Stimulated activated CD4-positive, alpha-beta T cell treated with anti-CD3 and anti-CD28 coated beads, Interleukin-1b, Interleukin-23, amount 100 ng/mL, for 1 hour (primary cell): Measurements from ENCODE around the gene KCNIP4.

Experiments
- DNase-seq, 2 donors: peaks; one replicate each; pipeline ENCODE4 v3.0.0-alpha.2; 2020; ENCODE audit warnings: low read depth in 2 of 2

Gene KCNIP4

DNA sequence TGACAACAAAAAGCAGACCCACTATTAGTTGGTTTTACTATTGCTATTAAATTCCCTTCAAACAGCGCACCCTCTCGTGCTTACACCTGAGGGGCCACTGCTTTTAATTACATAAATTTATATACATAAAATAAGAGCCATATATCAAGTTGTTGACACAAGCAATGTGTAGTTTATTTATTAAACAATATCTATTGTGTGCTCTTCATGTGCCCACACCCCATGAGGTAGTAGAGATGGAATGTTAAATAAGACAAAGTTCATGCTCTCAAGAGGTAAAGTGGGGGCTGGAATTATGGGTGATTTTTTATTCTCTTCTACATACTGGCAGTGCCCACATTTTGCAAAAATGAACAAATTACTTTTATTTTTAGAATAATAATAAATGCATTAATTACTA, 47.3 kb downstream of the KCNIP4 start:
- DNase-seq = no peak

DNA sequence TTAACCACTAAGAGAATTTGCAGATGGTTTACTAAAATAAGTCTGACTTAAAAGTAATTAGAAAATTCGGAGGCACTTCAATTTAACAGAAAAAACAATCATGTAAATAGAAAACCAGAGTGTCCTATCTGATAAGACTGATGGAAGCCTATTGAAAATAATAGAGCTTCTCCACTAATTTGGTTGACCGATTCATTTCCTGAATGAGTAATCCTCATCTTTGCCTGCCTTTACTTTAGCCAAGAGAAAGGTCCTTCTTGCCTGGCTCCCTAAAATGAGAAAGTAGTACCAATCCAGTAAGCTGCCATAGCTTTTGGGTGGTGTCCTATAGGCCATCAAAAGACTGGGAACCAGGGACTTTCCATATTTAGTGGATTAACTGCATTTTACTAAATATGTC, 48.4 kb downstream of the KCNIP4 start:
- DNase-seq = no peak

DNA sequence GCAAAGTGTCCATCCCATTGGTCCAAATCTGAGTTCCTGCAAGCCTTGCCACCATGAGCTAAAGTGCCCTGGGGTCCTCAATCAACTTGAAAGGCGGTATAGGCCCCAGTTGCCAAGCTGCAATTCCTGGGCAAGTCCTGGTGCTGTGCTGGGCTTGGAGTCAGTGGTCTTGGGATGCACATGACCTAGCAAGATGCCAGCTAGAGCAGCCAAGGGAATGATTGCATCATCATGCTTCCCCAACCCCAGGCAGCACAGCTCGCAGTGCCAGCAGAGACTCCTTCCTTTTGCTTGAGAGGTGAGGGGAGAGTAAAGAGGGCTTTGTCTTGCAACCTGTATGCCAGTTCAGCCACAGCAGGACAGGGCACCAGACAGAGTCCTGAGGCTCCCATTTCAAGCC, 50.5 kb downstream of the KCNIP4 start:
- DNase-seq = no peak

DNA sequence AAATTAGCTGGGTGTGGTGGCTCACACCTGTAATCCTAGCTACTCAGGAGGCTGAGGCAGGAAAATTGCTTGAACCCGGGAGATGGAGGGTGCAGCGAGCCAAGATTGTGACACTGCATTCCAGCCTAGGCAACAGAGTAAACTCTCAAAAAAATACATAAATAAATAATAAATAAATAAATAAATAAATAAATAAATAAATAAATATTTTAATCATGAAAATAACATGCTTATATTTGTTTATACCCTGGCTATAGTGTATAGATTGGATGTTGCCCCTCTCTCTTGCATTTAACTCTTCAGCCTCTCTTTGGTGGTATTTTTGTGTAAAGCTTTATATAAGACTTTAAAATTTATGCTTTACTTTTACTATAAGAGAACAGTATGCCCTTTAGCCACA, 51.8 kb downstream of the KCNIP4 start:
- no peak for DNase-seq

DNA sequence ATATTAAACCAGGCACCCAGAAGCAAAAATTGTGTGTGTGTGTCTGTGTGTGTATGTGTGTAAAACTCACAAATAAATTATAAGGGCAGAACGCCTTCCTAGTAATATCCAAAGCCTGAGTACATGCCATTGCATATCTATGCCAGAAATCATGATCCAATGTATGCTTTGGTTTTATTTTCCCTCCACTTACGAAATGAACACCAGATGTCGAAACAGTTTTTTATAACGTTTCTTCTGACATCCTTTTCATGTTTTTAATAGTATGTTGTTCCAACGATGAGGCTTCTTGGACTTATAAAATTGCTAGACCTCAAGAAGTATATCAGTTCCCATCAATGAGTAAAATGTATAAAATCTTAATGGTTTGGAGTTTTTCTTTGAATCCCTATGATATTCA, 55.4 kb downstream of the KCNIP4 start:
- DNase-seq = no peak

DNA sequence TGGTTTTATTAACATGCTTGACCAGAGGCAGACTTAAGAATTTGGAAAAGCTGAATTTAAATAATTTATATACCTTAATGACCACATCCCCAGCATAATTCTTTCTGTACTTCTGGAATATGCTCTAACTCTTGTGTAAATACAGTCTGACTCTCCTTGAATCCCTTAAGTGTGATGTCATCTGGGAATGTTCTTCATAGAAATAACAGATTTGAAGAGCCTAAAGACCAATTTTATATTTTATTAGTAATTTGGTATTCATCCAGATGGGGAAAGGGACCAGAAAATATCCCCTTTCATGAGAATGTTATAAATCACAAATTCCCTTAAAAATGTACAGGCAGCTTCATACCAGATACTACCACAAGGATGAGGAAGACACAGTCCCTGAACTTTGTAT, 58.3 kb downstream of the KCNIP4 start:
- no peak for DNase-seq

DNA sequence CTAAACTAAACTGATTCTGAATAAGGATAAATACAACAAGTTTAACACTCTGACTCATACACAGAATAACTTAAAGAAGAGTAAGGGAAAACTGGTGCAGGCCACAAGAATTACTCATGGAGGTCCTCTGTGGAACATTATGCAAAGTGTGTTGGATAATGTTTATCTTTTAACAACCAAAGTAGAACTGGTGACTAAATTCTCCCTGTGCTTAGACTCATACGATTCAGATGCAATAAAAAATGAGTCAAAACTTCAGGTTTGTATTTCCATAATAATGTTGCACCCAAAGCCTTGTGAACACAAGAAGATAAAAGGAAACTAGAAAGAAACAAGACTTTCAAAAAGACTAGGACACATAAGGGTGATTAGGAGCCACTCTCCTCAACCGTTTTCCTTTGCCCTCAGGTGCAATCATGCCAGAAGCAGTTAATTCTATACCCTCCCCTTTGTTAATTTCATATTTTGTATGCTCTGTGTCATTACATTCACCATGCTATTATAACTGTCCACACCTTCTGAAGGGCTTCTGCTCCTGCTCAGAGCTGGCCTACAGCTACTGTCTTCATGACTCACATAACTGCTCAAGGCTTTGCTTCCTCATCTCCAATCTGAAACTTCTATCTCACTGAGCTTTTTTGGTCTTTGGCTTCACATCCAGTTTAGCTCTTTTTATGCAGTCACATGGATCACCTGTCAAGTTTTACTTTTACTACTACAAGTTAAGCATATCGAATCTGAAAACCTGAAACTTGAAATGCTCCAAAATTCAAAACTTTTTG, 60.2 kb downstream of the KCNIP4 start:
- DNase-seq = no peak

DNA sequence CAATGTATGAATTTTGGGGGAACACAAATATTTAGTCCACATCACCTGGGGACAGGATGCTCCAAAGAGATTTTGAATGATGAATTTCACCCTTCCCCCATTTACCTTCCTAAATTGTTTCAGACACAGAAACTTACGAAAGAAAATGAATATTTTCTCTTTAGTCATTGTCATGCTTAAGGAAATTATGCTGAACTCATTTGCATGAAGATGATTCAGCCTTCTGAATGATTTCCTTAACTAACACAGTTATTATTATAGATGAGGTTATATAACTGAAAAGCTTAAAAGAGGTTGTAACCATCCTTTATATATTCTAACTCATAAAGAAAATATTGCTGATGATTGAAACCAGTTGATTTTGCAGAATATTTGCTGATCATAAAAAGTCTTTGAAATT, 61.1 kb downstream of the KCNIP4 start:
- no peak for DNase-seq

DNA sequence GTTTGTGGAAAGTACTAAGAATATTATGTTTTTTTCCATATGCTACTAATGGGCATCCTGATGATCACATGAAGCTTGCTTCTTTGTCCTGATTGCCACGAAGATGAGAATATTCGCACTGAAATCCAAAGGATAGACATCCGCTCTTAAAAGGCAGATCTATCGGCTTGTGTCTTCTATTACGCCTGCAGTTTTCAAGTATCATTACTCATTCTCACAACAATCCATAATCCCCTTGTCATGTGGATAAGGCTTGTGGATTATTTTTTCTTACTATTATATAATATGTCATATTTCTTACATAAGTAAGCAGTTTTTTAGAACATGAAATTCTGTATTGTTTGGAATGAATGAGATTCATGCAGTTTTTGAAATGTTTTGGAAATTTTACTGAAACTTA, 62.8 kb downstream of the KCNIP4 start:
- DNase-seq = no peak

DNA sequence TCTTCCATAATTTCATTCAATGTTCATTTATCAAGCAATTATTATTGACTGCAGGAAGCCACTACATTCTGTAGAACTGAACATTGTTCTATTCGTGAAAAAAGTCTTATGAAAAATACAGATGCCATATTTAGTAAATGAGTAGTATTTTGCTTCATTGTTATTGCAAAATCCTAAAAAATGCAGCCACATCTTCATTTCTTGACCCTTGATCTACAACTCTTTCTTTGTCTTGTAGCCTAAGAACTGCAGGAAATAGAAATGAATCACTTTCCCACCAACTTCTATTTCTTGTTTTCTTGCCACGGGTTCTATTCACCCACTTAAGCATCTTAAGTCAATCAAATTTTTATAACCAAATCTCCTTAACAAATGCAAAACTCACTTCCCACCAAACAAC, 63.3 kb downstream of the KCNIP4 start:
- DNase-seq = no peak

DNA sequence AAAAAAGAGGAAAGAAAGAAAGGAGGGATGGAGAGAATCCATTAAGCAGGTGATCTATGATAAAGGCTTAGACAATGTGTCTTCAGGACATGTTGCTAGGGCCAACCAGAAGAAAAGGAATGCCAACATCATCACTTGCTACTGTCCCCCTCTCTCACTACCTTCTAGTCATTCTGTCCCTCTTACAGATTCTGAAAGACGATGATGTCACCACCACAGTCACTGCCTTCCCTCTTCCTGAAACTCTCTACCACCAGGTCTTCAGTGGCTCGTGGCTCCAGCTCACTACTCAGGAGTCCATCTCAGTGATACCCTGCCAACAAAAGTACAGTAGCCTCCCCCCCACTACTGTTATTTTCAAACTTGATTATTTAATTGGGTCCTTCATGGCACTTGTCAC, 64.0 kb downstream of the KCNIP4 start:
- DNase-seq = no peak

DNA sequence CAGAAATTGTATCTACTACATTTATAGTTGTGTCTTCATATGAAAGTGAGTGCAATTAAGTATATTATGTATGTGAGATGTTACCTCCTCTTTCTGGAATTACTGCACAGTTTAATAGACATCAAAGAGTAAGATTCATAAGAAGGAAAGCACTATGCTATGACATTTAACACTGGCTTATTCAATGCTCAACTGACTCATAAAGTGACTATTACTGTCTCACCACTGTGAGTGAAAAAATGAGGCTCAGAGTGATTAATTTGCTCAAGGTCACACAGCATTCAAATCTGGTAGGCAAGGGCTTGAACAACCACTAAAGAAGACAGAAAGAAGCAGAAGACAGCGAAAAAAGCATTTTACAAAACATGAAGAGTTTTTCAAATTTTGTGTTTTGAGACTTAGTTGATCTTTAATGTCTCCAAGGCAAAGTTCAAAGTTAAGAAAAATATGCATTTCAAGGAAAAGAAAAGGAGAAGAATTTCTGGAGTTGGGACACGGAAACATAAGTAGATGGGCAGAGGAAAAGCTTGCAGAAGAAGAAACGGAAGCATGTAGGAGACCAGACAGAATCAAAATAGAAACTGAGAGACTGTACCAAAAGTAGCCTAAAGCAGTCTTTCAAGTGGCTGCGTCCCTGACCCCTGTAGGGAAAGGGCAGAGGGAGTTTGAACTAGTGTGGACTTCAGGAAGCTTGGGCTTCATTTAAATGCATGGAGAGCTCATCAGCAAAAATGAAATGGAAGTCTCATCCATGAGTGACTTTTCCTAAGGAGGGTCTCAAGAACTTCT, 66.3 kb downstream of the KCNIP4 start:
- DNase-seq = no peak

DNA sequence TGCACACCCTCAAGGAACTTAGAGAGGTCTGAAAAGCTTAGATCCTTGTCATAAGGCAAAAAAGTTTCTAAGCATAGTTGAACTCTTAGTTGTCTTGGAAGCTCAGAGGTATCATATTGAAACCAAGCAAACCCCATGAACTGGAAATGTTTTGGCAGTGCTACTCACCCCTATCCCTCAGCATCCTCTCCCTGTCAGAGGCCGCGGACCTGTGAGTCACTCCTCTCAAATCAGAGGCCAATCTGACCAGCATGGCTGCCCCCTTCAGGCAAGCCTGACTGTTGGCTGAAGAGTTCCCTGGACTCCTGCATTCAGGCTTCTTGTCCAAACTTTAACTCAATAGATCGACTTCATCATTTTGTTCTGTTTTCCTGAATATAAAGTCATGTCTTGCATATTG, 69.4 kb downstream of the KCNIP4 start:
- DNase-seq = no peak

DNA sequence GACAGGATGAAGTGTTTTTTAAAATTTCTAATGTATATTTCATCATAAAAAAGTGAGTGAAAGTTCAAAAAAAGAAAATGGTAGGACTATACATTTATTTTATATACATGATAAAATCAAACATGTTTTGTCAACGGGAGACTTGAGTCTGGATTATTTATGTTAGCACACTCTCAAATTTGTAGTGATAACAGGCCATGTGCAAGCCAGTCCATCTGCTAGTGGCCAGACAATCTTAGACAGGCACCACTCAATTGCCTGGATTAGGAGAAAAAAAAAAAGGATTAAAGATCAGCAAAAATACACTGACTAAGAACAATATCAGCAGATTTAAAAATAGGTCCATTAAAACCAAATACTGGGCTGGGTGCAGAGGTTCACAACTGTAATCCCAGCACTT, 71.9 kb downstream of the KCNIP4 start:
- DNase-seq = no peak

DNA sequence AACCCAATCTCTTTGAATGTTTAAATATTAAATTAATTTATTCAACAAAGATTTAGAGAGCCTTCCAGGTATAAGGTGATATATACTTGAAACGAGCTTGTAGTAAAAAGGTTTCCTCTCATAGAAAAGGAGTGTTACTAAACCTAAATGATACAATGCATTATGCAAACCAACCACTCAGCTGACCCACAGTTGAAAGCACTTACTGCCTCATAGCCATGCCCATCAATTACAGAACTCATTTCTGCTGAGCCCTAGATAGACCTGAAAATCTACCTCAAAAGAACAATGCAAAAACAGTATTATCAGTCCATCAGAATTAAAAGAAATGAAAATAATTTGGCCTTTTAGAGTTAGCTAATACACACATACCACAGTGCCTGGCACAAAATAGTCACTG, 75.4 kb downstream of the KCNIP4 start:
- no peak for DNase-seq

DNA sequence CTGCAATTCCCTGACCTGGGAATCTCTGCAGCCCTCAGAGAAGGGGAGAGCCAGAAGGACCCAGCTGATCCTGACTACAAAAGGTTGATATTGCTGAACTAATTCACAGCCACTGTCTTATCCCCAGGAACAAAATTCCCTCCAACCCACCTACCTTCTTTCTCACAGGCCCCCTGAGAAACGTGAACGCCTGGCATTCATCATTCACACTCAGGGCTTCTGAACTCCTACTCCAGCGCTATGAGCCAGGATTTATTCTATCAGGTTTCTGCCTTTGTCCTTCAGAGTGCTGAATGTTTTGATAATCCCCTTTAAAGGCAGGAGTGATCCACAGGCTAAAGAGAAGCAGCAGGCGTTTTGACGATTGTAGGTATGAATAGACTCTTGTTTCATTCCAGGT, 76.5 kb downstream of the KCNIP4 start:
- no peak for DNase-seq

DNA sequence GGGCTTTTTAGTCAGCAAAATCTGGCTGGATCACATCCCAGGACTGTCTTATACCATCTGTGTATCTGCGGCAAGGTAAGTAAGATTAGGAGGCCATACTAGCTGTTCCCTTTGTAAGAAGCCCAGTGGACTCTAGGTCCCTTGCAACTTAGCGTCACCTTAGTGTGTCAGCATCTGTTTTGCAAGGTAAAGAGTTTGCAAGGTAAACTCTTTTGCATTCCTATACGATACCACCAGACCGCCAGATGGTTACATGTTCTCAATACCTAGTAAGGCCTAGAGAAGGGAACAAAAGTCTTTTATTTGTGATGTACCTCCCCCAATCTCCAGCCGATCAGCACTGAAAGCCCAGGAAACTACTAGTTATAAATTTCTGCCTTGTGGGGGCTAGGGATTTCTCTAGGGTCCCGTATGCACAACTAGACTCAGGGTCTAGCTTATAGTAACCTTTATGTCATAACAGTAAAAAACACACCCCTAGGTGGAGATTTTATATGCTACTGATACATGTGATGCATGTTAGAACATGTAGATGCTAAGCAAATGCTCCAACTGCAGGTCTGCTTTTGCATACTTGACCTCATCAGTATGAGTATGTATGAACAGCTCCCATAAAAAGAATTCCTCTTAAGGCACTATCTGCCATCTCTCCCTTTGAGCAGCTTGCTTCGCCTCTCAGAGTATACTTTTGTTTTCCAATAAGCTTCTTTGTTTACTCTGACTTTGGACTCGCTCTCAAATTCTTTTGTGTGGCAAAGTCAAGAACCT, 78.4 kb downstream of the KCNIP4 start:
- DNase-seq = no peak

DNA sequence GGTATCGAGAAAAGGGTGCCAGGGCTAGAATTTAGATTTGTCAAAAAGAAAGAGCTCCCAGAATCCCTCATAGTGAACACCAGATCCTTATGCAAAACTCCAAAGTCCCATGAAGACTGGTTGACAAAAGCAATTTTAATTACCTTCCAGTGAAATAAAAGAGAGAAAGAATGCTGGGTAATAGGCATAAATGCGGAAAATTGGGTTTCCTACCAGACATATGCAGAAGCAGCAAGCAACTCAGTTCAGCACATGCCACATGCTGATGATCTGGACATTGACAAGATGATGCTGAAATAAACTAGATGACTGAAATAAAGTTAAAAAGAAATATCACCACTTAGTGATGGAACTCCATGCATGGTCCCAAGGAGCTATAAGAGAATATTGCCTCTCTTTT, 83.9 kb downstream of the KCNIP4 start:
- no peak for DNase-seq

DNA sequence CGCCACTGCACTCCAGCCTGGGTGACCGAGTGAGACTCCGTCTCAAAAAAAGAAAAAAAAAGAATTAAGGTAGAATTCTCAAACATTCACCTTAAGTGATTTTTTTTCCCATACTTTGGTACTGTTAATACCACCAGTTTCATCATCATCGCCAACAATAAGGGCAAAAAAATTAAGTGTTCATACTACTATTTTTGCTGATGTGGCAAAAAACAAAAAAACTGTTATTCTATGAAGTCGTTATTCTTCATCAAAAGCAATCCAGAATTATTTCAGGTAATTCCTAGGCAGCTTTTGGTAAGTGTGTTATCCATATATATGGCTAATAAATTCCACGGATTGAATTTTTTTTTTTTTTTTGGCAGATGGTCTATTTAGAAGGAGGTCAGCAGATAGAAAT, 85.7 kb downstream of the KCNIP4 start:
- no peak for DNase-seq

DNA sequence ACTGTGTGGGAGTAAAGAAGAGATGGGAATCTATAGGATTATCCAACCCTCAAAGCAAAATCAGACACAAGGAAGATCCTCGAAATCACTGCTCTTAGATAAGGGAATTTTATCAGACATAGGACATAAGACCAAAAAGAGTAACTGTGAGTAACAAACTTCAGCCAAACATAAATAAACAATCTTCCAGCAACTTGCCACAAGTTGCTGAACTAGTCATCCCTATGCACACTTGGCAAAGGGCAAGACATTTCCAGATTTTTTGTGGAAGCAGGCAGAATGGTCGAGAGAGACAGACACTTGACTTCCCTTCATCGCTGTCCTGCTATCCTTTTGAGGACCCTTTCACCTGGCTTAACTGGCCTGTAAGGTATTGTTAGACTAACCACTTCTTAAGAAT, 89.6 kb downstream of the KCNIP4 start:
- DNase-seq = no peak

DNA sequence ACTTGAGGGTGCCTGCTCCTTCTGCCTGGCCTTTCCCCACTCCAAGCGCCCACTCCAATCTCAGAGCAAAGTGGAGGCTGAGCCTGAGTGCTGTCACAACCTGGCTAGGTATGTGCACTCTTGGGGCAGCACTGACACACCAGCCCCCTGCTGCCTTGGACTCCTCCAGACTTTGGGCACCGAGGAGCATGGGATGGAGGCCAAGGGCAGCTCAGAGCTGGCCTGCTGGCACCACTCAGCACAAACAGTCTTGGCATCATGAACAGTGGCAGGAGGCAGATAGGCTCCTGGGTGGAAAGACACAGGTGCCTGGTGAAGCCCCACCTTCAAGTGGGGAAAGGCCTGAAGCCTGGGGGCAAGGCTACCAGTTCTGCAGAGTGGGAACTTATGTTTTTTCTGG, 91.8 kb downstream of the KCNIP4 start:
- no peak for DNase-seq

DNA sequence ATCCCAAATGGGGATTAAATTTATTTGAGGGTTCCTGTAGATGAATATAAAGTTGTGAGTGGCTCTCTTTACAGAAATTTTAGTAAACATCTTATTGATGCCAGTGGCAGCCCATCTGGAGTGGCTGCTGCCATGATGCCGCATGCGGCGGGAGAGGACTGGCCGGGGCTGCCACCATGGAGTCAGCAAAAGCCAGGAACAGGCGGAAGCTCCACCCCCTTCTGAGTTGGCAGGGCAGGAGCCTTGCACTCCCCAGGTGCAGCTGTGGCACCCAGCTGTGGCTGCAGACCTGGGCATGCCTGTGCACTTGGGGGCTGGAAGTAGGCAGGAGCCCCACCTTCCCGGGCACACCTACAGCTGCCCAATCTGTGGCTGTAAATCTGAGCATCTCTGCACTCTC, 92.3 kb downstream of the KCNIP4 start:
- no peak for DNase-seq

DNA sequence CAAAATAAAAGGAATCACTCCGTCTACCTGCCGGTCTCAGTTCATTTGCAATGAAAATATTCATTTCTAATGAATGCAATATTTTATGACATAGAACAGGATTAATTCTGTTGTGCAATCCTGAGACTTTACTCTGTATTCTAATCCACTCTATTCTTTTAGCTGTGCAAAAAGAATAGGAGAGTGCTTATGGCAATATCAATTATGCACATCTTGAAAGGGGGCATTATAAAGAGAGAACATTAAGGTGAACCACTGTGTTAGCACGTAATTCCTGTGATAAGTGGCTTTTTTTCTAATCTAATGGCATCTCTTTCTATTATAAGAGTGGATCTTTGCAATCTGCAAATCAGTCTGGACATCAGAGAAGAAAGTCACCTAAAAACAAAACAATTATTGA, 99.5 kb downstream of the KCNIP4 start:
- DNase-seq = no peak
